ENCODE results near the gene SYN1. TPM values are rescaled to one million over a fixed set of nuclear protein-coding genes. Genes with fewer than 3 reads are reported as not detected.
A peak's percentile ranks its signal among the peaks of the same experiment; 100 is the strongest.

Gene SYN1
- total RNA-seq, 3 donors from 2014 or later (not counting 1 experiment from before 2014, with no cell fraction given), result 0.40 TPM; not detected in 2

- H3K36me3 Mint-ChIP-seq, result no peaks in the 10 kb centered on the region
- no peaks in the 10 kb centered on the region for H3K9me3 Mint-ChIP-seq
- Histone ChIP-seq H3K9me3 (ENCODE audit: control insufficient read depth, insufficient read depth, low read length) (no peaks in the 10 kb centered on the region), H3K36me3 (ENCODE audit: control insufficient read depth, insufficient read depth, low read length) (peaks cover 8% of the 10 kb centered on the region), H3K4me1 (ENCODE audit: control insufficient read depth, insufficient read depth, low read length) (peaks cover 35% of the 10 kb centered on the region), H3K27ac (ENCODE audit: low read length) (no peak overlapping the region), H3K27me3 (ENCODE audit: control insufficient read depth, insufficient read depth, low read length) (peaks cover 10% of the 10 kb centered on the region), H3K4me3 (ENCODE audit: low read length) (no peak overlapping the region)
- WGBS (ENCODE audit: insufficient coverage), result 79% methylated on average over 4 of the region's 4 CpGs
- no peak overlapping the region for H3K27ac Mint-ChIP-seq
- no peak overlapping the region for H3K4me3 Mint-ChIP-seq
- intact Hi-C loops (cut with micrococcal nuclease), result no loop called here
- peaks cover 22 to 34% of the 10 kb centered on the region in 2 donors for H3K27me3 Mint-ChIP-seq (ENCODE audit: low read depth in 2 of 2)
- peaks cover 0 to 16% of the 10 kb centered on the region in 2 donors for H3K4me1 Mint-ChIP-seq
- no peak for TF ChIP-seq CTCF (IDR thresholded peaks at IDR 0.05)
- DNase-seq, result no peak
- ATAC-seq, result no peak
These were observed 13.0 kb upstream of the SYN1 start for GRCh38 chrX:47632666-47633065.

GRCh38 chrX:47631676-47632075, 12.0 kb upstream of the SYN1 start:
- no peak for ATAC-seq
- H3K27ac Mint-ChIP-seq, result no peak overlapping the region
- H3K27ac ChIP-seq (ENCODE audit: low read length), result no peak overlapping the region

GRCh38 chrX:47629419-47630200, 10.0 kb upstream of the SYN1 start, which contains the start of gene CFP:
CFP (minus strand) TSS chrX:47629930; CDS start chrX:47629844, 86 bp downstream.
- WGBS (ENCODE audit: insufficient coverage), result 10% methylated on average over 9 of the region's 14 CpGs
- H3K36me3 ChIP-seq (ENCODE audit: control insufficient read depth, insufficient read depth, low read length), result no peaks in the 10 kb centered on the region
- intact Hi-C loops (cut with micrococcal nuclease), result no loop called here

More at GRCh38 chrX:47631676-47632075, 12.0 kb upstream of the SYN1 start:
- DNase-seq, result no peak
- H3K36me3 Mint-ChIP-seq, result no peaks in the 10 kb centered on the region
- 93% methylated on average over 4 of the region's 5 CpGs for WGBS (ENCODE audit: insufficient coverage)
- Histone ChIP-seq H3K9me3 (ENCODE audit: control insufficient read depth, insufficient read depth, low read length) (no peaks in the 10 kb centered on the region), H3K27me3 (ENCODE audit: control insufficient read depth, insufficient read depth, low read length) (peaks cover 10% of the 10 kb centered on the region), H3K36me3 (ENCODE audit: control insufficient read depth, insufficient read depth, low read length) (peaks cover 4% of the 10 kb centered on the region), H3K4me3 (ENCODE audit: low read length) (no peak overlapping the region), H3K4me1 (ENCODE audit: control insufficient read depth, insufficient read depth, low read length) (peaks cover 35% of the 10 kb centered on the region)
- intact Hi-C loops (cut with micrococcal nuclease), result no loop called here
- H3K9me3 Mint-ChIP-seq, result no peaks in the 10 kb centered on the region
- no peak overlapping the region for H3K4me3 Mint-ChIP-seq
- H3K27me3 Mint-ChIP-seq (ENCODE audit: low read depth in 2 of 2), result peaks cover 23 to 29% of the 10 kb centered on the region in 2 donors
- no peak for TF ChIP-seq CTCF (IDR thresholded peaks at IDR 0.05)
- peaks cover 0 to 11% of the 10 kb centered on the region in 2 donors for H3K4me1 Mint-ChIP-seq

More at GRCh38 chrX:47629419-47630200, 10.0 kb upstream of the SYN1 start, which contains the start of gene CFP:
- DNase-seq (peak in 1 of 2 donors; percentile 40), ATAC-seq (no peak)
- Histone ChIP-seq H3K27ac (ENCODE audit: low read length) (no peak within 1 kb of the TSS), H3K4me1 (ENCODE audit: control insufficient read depth, insufficient read depth, low read length) (peaks cover 25% of the 10 kb centered on the region), H3K4me3 (ENCODE audit: low read length) (no peak within 1 kb of the TSS), H3K27me3 (ENCODE audit: control insufficient read depth, insufficient read depth, low read length) (peaks cover 12% of the 10 kb centered on the region), H3K9me3 (ENCODE audit: control insufficient read depth, insufficient read depth, low read length) (no peaks in the 10 kb centered on the region)
- peaks cover 0 to 11% of the 10 kb centered on the region in 2 donors for H3K4me1 Mint-ChIP-seq
- TF ChIP-seq CTCF (IDR thresholded peaks at IDR 0.05), result no peak
- peak within 1 kb of the TSS in 1 of 2 donors; percentile 53 for H3K27ac Mint-ChIP-seq
- no peaks in the 10 kb centered on the region for H3K36me3 Mint-ChIP-seq
- H3K27me3 Mint-ChIP-seq (ENCODE audit: low read depth in 2 of 2), result peaks cover 40% of the 10 kb centered on the region in 2 donors
- H3K9me3 Mint-ChIP-seq, result no peaks in the 10 kb centered on the region
- H3K4me3 Mint-ChIP-seq, result no peak within 1 kb of the TSS
